ENCODE results near the gene CDH23. TPM values are rescaled to one million over a fixed set of nuclear protein-coding genes. Genes with fewer than 3 reads are reported as not detected.

The CDH23 gene
- polyA plus RNA-seq, 1 donor from 2014 or later, result 6.6 TPM

DNA sequence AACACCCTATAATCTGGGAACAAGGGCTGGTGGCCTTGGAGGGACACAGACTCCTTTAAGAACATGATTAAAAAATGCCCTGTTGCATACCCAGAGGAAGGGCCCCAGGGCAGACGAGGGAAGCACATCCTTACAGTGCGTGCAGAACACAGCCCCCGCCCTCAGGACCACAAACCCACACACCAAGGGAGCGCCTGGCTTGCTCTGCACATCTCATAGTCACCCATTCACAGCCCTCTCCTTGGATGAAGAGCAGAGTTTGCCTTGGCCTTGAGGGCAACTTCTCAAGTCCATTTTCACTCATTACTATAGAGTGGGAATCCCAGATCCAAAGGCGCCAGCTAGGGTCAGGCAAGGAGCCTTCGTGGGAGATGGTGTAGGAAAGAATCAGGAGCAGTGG lies 382.9 kb downstream of the CDH23 start:
- Histone ChIP-seq H3K27me3 (ENCODE audit: insufficient read depth, low read depth, low read length) (peaks cover under 1% of the 10 kb centered on the region), H3K27ac (ENCODE audit: low read length) (no peak overlapping the region), H3K4me2 (ENCODE audit: low read length) (no peak overlapping the region), H3K9me2 (ENCODE audit: insufficient read depth, low read length) (no peaks in the 10 kb centered on the region), H3K36me3 (ENCODE audit: insufficient read depth, low read length) (no peaks in the 10 kb centered on the region), H3K9ac (ENCODE audit: low read length) (no peak overlapping the region), H3K79me2 (replicated peaks; ENCODE audit: insufficient read depth, low read length) (no peaks in the 10 kb centered on the region), H2AFZ (ENCODE audit: low read depth, low read length) (no peak overlapping the region), H3K4me3 (ENCODE audit: low read length) (no peak overlapping the region), H4K20me1 (ENCODE audit: insufficient read depth) (no peaks in the 10 kb centered on the region), H3K9me3 (ENCODE audit: low read length) (no peaks in the 10 kb centered on the region), H3F3A (ENCODE audit: insufficient read depth, low read length, poor library complexity, severe bottlenecking) (no peaks in the 10 kb centered on the region)
- TF ChIP-seq, protein P1, sequence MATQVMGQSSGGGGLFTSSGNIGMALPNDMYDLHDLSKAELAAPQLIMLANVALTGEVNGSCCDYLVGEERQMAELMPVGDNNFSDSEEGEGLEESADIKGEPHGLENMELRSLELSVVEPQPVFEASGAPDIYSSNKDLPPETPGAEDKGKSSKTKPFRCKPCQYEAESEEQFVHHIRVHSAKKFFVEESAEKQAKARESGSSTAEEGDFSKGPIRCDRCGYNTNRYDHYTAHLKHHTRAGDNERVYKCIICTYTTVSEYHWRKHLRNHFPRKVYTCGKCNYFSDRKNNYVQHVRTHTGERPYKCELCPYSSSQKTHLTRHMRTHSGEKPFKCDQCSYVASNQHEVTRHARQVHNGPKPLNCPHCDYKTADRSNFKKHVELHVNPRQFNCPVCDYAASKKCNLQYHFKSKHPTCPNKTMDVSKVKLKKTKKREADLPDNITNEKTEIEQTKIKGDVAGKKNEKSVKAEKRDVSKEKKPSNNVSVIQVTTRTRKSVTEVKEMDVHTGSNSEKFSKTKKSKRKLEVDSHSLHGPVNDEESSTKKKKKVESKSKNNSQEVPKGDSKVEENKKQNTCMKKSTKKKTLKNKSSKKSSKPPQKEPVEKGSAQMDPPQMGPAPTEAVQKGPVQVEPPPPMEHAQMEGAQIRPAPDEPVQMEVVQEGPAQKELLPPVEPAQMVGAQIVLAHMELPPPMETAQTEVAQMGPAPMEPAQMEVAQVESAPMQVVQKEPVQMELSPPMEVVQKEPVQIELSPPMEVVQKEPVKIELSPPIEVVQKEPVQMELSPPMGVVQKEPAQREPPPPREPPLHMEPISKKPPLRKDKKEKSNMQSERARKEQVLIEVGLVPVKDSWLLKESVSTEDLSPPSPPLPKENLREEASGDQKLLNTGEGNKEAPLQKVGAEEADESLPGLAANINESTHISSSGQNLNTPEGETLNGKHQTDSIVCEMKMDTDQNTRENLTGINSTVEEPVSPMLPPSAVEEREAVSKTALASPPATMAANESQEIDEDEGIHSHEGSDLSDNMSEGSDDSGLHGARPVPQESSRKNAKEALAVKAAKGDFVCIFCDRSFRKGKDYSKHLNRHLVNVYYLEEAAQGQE (IDR thresholded peaks at IDR 0.05; ENCODE audit: borderline replicate concordance), result no peak
- TF ChIP-seq SMC3 (conservative IDR thresholded peaks at IDR 0.05; ENCODE audit: poor library complexity) (no peak), RAD21 (conservative IDR thresholded peaks at IDR 0.05) (no peak), MXI1 (conservative IDR thresholded peaks at IDR 0.05; ENCODE audit: poor library complexity, severe bottlenecking) (no peak), EP300 (conservative IDR thresholded peaks at IDR 0.05; ENCODE audit: poor library complexity, severe bottlenecking) (no peak), TAF1 (IDR thresholded peaks at IDR 0.05; ENCODE audit: low read depth) (no peak), POLR2AphosphoS5 (IDR thresholded peaks at IDR 0.05) (no peak), EZH2 (IDR thresholded peaks at IDR 0.05; ENCODE audit: borderline replicate concordance, insufficient read depth, low read length, poor library complexity, severe bottlenecking) (no peak)
- TF ChIP-seq, protein P2, sequence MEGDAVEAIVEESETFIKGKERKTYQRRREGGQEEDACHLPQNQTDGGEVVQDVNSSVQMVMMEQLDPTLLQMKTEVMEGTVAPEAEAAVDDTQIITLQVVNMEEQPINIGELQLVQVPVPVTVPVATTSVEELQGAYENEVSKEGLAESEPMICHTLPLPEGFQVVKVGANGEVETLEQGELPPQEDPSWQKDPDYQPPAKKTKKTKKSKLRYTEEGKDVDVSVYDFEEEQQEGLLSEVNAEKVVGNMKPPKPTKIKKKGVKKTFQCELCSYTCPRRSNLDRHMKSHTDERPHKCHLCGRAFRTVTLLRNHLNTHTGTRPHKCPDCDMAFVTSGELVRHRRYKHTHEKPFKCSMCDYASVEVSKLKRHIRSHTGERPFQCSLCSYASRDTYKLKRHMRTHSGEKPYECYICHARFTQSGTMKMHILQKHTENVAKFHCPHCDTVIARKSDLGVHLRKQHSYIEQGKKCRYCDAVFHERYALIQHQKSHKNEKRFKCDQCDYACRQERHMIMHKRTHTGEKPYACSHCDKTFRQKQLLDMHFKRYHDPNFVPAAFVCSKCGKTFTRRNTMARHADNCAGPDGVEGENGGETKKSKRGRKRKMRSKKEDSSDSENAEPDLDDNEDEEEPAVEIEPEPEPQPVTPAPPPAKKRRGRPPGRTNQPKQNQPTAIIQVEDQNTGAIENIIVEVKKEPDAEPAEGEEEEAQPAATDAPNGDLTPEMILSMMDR (IDR thresholded peaks at IDR 0.05; ENCODE audit: poor library complexity, severe bottlenecking), result no peak

DNA sequence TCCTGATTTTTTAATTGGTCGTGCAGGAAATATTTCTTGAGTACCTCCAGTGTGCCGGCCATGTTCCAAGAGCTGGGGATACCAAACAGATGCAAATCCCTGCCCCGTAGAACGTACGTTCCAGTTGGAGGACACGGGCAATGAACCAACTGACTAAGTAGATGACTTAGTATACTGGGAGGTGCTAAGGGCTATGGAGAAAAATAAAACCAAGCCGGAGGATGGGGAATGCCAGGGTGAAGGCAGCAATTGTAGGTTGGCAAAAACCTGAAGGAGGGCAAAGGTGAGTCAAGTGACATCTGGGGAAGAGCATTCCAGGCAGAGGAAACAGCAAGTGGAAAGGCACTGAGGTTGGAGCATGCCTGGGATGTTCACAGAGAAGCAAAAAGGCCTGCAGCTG lies 383.4 kb downstream of the CDH23 start:
- TF ChIP-seq, protein P1 (IDR thresholded peaks at IDR 0.05; ENCODE audit: borderline replicate concordance), result no peak
- TF ChIP-seq EZH2 (IDR thresholded peaks at IDR 0.05; ENCODE audit: borderline replicate concordance, insufficient read depth, low read length, poor library complexity, severe bottlenecking) (no peak), MXI1 (conservative IDR thresholded peaks at IDR 0.05; ENCODE audit: poor library complexity, severe bottlenecking) (no peak), RAD21 (conservative IDR thresholded peaks at IDR 0.05) (no peak), POLR2AphosphoS5 (IDR thresholded peaks at IDR 0.05) (no peak), TAF1 (IDR thresholded peaks at IDR 0.05; ENCODE audit: low read depth) (no peak), SMC3 (conservative IDR thresholded peaks at IDR 0.05; ENCODE audit: poor library complexity) (no peak)
- TF ChIP-seq, protein P2 (IDR thresholded peaks at IDR 0.05; ENCODE audit: poor library complexity, severe bottlenecking), result no peak
- H2AFZ ChIP-seq (ENCODE audit: low read depth, low read length), result no peak overlapping the region
- H3K4me3 ChIP-seq (ENCODE audit: low read length), result no peak overlapping the region
- H3K79me2 ChIP-seq (replicated peaks; ENCODE audit: insufficient read depth, low read length), result no peaks in the 10 kb centered on the region
- H3K36me3 ChIP-seq (ENCODE audit: insufficient read depth, low read length), result no peaks in the 10 kb centered on the region
- H3F3A ChIP-seq (ENCODE audit: insufficient read depth, low read length, poor library complexity, severe bottlenecking), result no peaks in the 10 kb centered on the region
- H3K9me3 ChIP-seq (ENCODE audit: low read length), result no peaks in the 10 kb centered on the region
- no peak overlapping the region for H3K27ac ChIP-seq (ENCODE audit: low read length)
- H4K20me1 ChIP-seq (ENCODE audit: insufficient read depth), result no peaks in the 10 kb centered on the region
- no peaks in the 10 kb centered on the region for H3K27me3 ChIP-seq (ENCODE audit: insufficient read depth, low read depth, low read length)
- H3K4me2 ChIP-seq (ENCODE audit: low read length), result no peak overlapping the region
- no peak overlapping the region for H3K9ac ChIP-seq (ENCODE audit: low read length)
- H3K9me2 ChIP-seq (ENCODE audit: insufficient read depth, low read length), result no peaks in the 10 kb centered on the region

Measured in neural cell (in vitro differentiated cells).